GM12891 (cell line): ENCODE measurements around the gene ZBTB16.

Experiments used
- DNase-seq: peaks from one replicate; pipeline ENCODE4 v3.0.0; 2011; ENCODE audit warnings: low spot score; ENCODE audit not compliant: insufficient read length
- FAIRE-seq: peaks from 2 replicates; lab custom pipeline; 2011; peaks lifted over from hg19 to GRCh38; lab: Jason Lieb, UNC
- PAX5 ChIP-seq: IDR thresholded peaks from 2 replicates; pipeline ENCODE4 v1.6.1; 2011; ENCODE audit warnings: low read length, moderate library complexity, mild to moderate bottlenecking; ENCODE audit not compliant: insufficient read depth, severe bottlenecking
- POLR2A ChIP-seq: IDR thresholded peaks from 2 replicates; pipeline ENCODE4 v1.6.1; 2011; ENCODE audit warnings: low read depth, low read length, control low read depth
- POLR2AphosphoS5 ChIP-seq: IDR thresholded peaks from 2 replicates; pipeline ENCODE4 v1.6.1; 2011; ENCODE audit warnings: low read depth, low read length, control low read depth
- POU2F2 ChIP-seq: IDR thresholded peaks from 2 replicates; pipeline ENCODE4 v1.6.1; 2011; ENCODE audit warnings: low read depth, mild to moderate bottlenecking, control low read depth, low read length, moderate library complexity
- SPI1 ChIP-seq: IDR thresholded peaks from 2 replicates; pipeline ENCODE4 v1.6.1; 2011; ENCODE audit warnings: low read depth, low read length, control low read depth
- TAF1 ChIP-seq: IDR thresholded peaks from 2 replicates; pipeline ENCODE4 v1.6.1; 2011; ENCODE audit warnings: low read depth, low read length, control low read depth

ZBTB16 gene

GRCh38 chr11:114090225-114090910, 30.9 kb downstream of the ZBTB16 start:
- TF ChIP-seq TAF1 (no peak), POLR2A (no peak), POLR2AphosphoS5 (no peak), SPI1 (no peak)
- no peak for DNase-seq
- no peak for FAIRE-seq

GRCh38 chr11:114090976-114091375, 31.5 kb downstream of the ZBTB16 start:
- DNase-seq (no peak), FAIRE-seq (no peak)
- TF ChIP-seq PAX5 (no peak), POLR2A (no peak), POLR2AphosphoS5 (no peak), TAF1 (no peak), POU2F2 (no peak), SPI1 (no peak)

DNA sequence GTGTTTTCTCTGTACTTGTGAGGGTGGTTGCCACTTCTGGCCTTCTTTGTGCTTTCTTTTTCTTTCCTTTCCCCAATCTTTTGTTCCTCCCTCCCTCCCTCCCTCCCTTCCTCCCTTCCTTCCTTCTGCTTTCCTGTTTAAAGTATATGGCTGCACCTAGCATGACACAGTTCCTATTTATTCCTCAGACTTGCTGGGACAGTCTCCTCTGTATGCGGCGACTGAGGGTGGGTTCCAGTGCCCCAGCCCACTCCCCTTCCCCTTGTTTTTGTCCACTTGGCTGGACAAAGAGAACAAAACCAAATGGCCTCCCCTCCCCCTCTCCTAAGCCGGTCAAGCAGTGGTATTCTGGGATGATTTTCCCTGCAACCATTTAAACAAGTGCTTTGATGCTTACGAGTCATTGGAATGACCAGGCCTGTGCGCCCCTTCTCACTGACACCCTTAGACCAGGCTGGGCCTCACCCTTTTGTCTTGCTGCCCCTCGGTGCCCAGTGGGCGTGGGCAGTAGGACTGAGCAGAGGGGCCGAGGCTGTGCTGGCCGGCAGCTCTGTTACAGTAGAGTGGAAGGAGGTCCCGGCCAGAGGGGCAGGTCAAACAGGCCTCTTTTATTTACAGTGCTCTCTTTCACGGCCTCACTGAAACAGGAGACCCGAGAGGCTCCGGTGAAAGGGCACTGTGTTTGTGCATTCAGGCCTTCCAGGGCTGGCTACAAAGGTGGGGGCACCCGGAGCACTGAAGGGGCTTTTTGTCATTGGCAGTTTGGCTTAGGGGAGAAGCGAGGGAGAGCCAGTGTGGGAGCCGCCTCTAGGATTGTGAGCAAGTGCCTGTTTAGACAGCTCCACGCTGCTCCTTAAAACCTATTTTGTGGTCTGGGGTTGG, 32.2 kb downstream of the ZBTB16 start:
- no peak for FAIRE-seq
- no peak for DNase-seq
- TF ChIP-seq POLR2A: no peak
- TF ChIP-seq SPI1: no peak
- no peak for TF ChIP-seq PAX5
- TF ChIP-seq POLR2AphosphoS5: no peak
- TF ChIP-seq TAF1: no peak
- no peak for TF ChIP-seq POU2F2

GRCh38 chr11:114092478-114092877, 33.0 kb downstream of the ZBTB16 start:
- no peak for FAIRE-seq
- no peak for TF ChIP-seq TAF1
- TF ChIP-seq PAX5: no peak
- TF ChIP-seq SPI1: no peak
- TF ChIP-seq POLR2AphosphoS5: no peak
- TF ChIP-seq POLR2A: no peak
- TF ChIP-seq POU2F2: no peak
- no peak for DNase-seq

DNA sequence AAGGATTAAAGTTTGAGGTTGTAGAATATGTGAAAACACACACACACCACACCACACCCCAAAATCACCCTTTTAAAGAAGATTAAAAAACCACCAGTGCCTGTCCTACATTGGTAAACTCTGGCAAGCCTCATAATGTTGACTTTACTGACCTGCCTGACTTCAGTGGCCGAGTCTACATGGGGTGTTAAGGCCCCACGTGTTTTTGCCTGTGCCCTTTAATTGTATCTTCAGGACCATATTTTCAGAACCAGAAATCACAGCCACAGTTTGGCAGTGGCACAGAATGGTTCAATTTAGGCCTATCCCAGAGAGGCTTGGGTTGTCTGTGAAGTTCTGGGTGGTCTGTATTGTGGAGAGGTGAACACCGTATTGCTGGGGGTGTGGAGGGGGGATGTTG, 33.4 kb downstream of the ZBTB16 start:
- TF ChIP-seq POLR2AphosphoS5 (no peak), POU2F2 (no peak), POLR2A (no peak), TAF1 (no peak), PAX5 (no peak), SPI1 (no peak)
- no peak for FAIRE-seq
- DNase-seq: no peak

- no peak for TF ChIP-seq POLR2AphosphoS5
- TF ChIP-seq SPI1: no peak
- DNase-seq (no peak), FAIRE-seq (no peak)
Observed at GRCh38 chr11:114094516-114094915, 35.0 kb downstream of the ZBTB16 start.

DNA sequence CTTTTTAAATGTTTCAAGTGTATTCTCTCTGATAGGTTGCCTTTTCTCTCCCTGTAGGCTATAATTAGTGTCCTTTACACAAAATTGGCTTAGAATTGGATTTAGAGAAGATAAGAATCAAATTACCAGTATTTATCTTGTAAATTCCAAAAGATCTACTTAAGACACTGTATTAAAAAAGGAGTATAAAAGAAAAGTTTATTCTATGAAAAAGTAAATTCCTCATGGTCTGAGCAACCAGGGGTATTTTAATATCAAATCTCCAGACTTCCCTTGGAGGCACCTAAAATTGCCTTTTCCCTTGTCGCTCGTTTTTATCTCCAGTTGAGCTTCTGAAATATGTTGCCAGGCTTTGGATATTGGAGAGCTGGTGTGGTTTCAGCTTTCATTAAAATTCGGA, 36.4 kb downstream of the ZBTB16 start:
- TF ChIP-seq PAX5 (no peak), POLR2A (no peak), TAF1 (no peak), POU2F2 (no peak), SPI1 (no peak), POLR2AphosphoS5 (no peak)
- DNase-seq (no peak), FAIRE-seq (no peak)

DNA sequence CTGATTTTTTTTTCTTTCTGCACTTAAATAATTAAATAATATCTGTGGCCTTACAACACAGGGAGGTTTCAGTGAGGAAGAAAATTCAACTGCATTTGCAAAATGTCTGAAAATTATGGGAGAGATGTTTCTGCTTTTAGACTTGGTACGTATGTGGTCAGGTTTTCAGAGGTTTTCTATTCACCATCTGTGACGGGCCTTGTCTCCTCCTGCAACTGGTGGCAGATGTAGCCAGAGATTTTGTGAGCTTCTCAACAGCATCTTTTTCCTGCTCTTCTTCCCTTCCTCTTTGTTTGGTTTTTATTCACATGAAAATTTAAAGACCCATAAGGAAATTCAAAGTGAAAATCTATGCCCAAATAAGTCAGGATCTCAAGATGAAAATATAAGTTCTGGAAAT, 38.3 kb downstream of the ZBTB16 start:
- TF ChIP-seq POLR2A: no peak
- no peak for TF ChIP-seq POLR2AphosphoS5
- TF ChIP-seq SPI1: no peak
- TF ChIP-seq TAF1: no peak
- no peak for TF ChIP-seq PAX5
- TF ChIP-seq POU2F2: no peak
- no peak for FAIRE-seq

GRCh38 chr11:114098927-114099326, 39.4 kb downstream of the ZBTB16 start:
- TF ChIP-seq POLR2A (no peak), POLR2AphosphoS5 (no peak), POU2F2 (no peak), TAF1 (no peak), PAX5 (no peak), SPI1 (no peak)
- DNase-seq (no peak), FAIRE-seq (no peak)

More for the DNA sequence above, 38.3 kb downstream of the ZBTB16 start:
- DNase-seq: no peak
